ENCODE data around the gene HSF2BP. TPM values are rescaled to one million over a fixed set of nuclear protein-coding genes. Genes with fewer than 3 reads are reported as not detected.
A peak's percentile ranks its signal among the peaks of the same experiment; 100 is the strongest.

The HSF2BP gene
- total and polyA plus RNA-seq, 8 donors, result 0.23 to 1.5 (median 0.31) TPM; not detected in 3

DNA sequence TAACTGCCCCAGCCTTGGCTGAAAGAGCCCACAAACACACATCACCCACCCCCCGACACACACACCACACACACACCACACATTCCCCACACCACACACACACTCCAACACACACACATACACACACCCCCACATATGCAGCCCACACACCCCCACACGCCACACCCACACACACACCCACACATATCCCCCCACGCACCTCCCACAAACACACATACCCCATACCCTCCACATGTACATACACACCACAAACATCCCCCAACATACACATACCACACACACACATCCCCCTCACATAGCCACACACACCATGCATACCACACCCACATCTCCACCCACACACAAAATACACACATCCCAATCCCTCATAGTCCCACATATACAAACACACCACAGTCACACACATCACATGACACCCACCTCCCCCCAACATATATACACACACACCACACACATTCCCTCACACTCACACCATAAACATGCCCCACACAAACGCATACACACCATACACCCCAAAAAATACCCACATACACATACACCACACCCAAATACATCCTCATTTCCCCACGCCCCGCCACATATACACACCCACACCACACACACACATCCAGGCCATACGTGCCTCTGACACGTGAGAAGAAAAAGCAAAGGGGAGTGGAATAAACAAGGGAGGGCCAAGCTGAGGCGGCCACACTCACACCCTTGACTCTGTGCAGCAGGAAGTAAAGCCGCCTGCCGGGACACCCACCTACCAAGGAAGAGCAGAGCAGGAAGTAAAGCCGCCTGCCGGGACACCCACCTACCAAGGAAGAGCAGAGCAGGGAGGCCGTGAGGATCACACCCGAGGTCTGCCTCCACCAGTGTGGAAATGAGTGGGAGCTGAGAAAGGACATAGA, 53.7 kb downstream of the HSF2BP start:
- WGBS, 5 donors, result 79 to 94% (median 86%) methylated on average over 15 of the region's 15 CpGs
- TF ChIP-seq POLR2AphosphoS5 (IDR thresholded peaks at IDR 0.05), result no peak
- TF ChIP-seq, protein P1, sequence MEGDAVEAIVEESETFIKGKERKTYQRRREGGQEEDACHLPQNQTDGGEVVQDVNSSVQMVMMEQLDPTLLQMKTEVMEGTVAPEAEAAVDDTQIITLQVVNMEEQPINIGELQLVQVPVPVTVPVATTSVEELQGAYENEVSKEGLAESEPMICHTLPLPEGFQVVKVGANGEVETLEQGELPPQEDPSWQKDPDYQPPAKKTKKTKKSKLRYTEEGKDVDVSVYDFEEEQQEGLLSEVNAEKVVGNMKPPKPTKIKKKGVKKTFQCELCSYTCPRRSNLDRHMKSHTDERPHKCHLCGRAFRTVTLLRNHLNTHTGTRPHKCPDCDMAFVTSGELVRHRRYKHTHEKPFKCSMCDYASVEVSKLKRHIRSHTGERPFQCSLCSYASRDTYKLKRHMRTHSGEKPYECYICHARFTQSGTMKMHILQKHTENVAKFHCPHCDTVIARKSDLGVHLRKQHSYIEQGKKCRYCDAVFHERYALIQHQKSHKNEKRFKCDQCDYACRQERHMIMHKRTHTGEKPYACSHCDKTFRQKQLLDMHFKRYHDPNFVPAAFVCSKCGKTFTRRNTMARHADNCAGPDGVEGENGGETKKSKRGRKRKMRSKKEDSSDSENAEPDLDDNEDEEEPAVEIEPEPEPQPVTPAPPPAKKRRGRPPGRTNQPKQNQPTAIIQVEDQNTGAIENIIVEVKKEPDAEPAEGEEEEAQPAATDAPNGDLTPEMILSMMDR (IDR thresholded peaks at IDR 0.05), result no peak
- TF ChIP-seq POLR2A (IDR thresholded peaks at IDR 0.05), result no peak
- TF ChIP-seq EP300 (IDR thresholded peaks at IDR 0.05), result no peak
- no peaks in the 10 kb centered on the region for H3K27me3 ChIP-seq
- peak in 1 of 2 donors; percentile 41 for DNase-seq
- H3K36me3 ChIP-seq, result no peaks in the 10 kb centered on the region
- peaks cover 14 to 19% (median 17%) of the 10 kb centered on the region in 4 donors for H3K4me1 ChIP-seq
- H3K27ac ChIP-seq, result no peak overlapping the region
- no peaks in the 10 kb centered on the region for H3K9me3 ChIP-seq
- intact Hi-C loops (cut with DNase I; ENCODE audit: low total_unique reads), result no loop called here
- H3K4me3 ChIP-seq, result no peak overlapping the region

DNA sequence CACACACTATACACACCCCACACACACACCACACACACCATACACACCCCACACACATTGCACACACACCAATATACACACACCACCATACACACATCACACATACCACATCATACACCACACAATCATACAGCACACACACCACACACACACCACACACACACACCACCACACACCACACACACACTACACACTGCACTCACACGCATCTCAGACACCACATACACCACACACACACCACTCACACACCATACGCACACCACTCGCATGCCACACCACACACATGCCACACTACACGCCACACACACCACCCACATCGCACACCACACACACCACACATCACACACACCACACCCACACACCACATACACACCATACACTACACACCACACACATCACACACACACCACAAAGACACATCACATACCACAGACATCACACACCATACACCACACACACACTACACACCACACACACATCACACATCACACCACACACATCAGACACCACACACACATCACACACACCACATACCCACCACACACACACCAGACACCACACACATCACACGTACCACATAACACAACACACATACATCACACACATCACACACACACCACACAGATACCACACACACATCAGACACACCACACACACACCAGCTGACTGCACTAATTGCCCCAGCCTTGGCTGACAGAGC, 54.6 kb downstream of the HSF2BP start:
- Histone ChIP-seq H3K4me3 (no peak overlapping the region), H3K9me3 (no peaks in the 10 kb centered on the region), H3K27me3 (no peaks in the 10 kb centered on the region), H3K4me1 (peaks cover 5 to 11% (median 9%) of the 10 kb centered on the region in 4 donors), H3K36me3 (no peaks in the 10 kb centered on the region), H3K27ac (no peak overlapping the region)
- intact Hi-C loops (cut with DNase I; ENCODE audit: low total_unique reads), result no loop called here
- DNase-seq, result no peak
- 90 to 97% (median 95%) methylated on average over 6 of the region's 6 CpGs for WGBS, 5 donors
- TF ChIP-seq POLR2AphosphoS5 (IDR thresholded peaks at IDR 0.05) (no peak), EP300 (IDR thresholded peaks at IDR 0.05) (no peak), POLR2A (IDR thresholded peaks at IDR 0.05) (no peak)
- TF ChIP-seq, protein P1 (IDR thresholded peaks at IDR 0.05), result no peak

DNA sequence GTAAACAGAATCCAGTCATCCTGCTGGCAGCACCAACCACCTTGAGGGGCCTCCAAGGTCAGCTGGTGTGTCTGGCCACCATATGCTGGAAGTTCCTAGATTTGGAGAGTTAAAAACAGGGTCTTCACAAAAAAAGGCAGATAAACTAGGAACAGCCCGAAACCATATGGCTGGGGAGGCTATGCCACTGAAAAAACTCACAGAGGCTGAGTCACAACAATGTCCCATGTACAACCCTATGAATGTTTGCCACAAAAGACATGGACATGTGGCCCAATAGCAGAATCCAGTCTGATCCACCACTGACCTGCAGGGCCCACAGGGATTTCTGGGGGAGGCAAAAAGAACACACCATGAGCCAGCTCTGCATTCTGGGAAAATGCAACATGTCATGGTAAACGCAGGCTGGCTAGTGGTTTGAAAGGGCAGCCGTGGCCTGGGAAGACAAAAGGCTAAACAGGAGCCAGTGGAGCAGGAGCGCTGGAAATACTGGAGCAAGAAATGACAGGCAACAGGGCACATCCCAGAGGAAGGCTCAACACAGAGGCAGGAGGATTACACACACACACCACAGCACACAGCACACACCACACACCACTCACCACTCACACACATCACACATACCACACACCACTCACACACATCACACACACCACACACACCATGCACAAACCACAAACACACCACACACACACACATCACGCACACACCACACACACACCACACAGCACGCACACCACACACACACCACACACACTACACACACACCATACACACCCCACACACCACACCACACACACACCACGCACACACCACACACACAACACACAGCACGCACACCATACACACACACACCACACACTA, 55.4 kb downstream of the HSF2BP start:
- no peak for DNase-seq
- Histone ChIP-seq H3K4me1 (peaks cover 0 to 4% (median under 1%) of the 10 kb centered on the region in 4 donors), H3K27ac (no peak overlapping the region), H3K9me3 (no peaks in the 10 kb centered on the region), H3K4me3 (no peak overlapping the region), H3K36me3 (no peaks in the 10 kb centered on the region), H3K27me3 (no peaks in the 10 kb centered on the region)
- WGBS, 5 donors, result 77 to 85% (median 80%) methylated on average over 8 of the region's 8 CpGs
- intact Hi-C loops (cut with DNase I; ENCODE audit: low total_unique reads), result no loop called here
- TF ChIP-seq POLR2AphosphoS5 (IDR thresholded peaks at IDR 0.05), result no peak
- TF ChIP-seq, protein P1 (IDR thresholded peaks at IDR 0.05), result no peak
- TF ChIP-seq EP300 (IDR thresholded peaks at IDR 0.05), result no peak
- TF ChIP-seq POLR2A (IDR thresholded peaks at IDR 0.05), result no peak

- intact Hi-C loops (cut with DNase I; ENCODE audit: low total_unique reads), result no loop called here
- H3K9me3 ChIP-seq, result no peaks in the 10 kb centered on the region
- TF ChIP-seq POLR2A (IDR thresholded peaks at IDR 0.05) (no peak), EP300 (IDR thresholded peaks at IDR 0.05) (no peak), POLR2AphosphoS5 (IDR thresholded peaks at IDR 0.05) (no peak)
- no peak overlapping the region for H3K4me3 ChIP-seq
- H3K27me3 ChIP-seq, result no peaks in the 10 kb centered on the region
- no peak overlapping the region for H3K27ac ChIP-seq
- H3K4me1 ChIP-seq, result peaks cover 0 to 4% (median 0%) of the 10 kb centered on the region in 4 donors
- no peak for DNase-seq
- 71 to 95% (median 78%) methylated on average over 4 to 5 of the region's 5 CpGs for WGBS, 5 donors
- H3K36me3 ChIP-seq, result no peaks in the 10 kb centered on the region
These were observed 56.1 kb downstream of the HSF2BP start for GRCh38 chr21:43603233-43603626.

Measured in stomach (tissue), 9 donors.